ENCODE measurements around the gene FKBP5. TPM values are rescaled to one million over a fixed set of nuclear protein-coding genes. Genes with fewer than 3 reads are reported as not detected.
"Not testable (repeated sequence)": the region's sequence is repeated elsewhere in the genome, so short reads cannot be mapped to it uniquely, and the experiment has no call there.

FKBP5 gene
- total RNA-seq, 1 donor from 2014 or later, result 40.1 TPM

DNA sequence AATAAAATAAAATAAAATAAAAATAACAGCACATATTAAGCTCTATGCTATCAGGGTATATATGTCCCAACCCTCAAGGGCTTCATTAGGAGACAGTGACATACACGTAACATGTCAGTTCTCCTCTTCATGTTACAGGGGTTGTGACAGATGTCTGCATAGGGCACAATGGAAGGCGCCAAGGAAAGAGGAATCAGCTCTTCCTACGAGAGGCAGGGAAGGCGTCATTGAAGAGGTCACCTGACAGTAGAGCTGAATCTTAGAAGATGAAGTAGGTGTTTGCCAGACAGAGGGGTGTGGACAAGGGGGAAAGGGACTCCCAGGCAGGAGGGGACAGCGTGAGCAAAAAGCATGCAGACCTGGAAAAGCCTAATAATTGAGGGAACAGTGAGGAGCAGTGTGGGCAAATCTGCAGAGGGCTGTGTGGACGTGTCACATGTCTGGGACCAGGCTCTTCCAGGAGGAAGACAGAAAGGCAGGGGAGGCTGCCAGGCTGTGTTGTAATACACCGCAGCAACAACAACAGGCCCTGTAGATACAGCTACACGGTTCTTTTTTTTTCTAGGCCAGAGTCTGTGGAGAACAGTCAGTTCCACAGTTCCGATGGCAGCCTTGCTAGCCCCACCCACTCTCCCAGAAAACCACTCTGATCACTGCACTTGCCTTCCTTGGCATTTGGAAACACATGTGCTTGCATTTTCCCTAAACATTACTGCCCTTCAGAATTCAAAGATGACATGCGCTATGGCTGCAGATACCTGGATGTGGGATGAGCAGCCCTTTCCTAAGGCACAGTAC lies 2.5 kb upstream of the FKBP5 start:
- no peak for DNase-seq (ENCODE audit: low read depth in 2 of 2)

- no peak for DNase-seq (ENCODE audit: low read depth in 2 of 2)
Observed at GRCh38 chr6:35690484-35690883, 1.8 kb upstream of the FKBP5 start.

DNA sequence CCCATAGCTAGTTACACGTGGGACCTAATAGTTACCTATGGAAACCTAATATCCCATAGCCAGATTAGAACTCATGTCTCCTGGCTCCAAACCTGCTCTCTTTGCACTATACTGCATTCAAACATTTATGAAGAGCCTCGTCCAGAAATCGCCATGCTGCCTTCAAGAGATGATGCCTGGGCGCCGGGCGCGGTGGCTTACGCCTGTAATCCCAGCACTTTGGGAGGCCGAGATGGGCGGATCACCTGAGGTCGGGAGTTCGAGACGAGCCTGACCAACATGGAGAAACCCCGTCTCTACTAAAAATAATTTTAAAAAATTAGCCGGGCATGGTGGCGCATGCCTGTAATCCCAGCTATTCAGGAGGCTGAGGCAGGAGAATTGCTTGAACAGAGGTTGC lies 1.3 kb upstream of the FKBP5 start:
- DNase-seq (ENCODE audit: low read depth in 2 of 2), result not testable (repeated sequence)

GRCh38 chr6:35687658-35688604 lies 784 bp downstream of the FKBP5 start:
- DNase-seq (ENCODE audit: low read depth in 2 of 2), result peak; percentile 55 to 64

- peak in 1 of 2 donors; percentile 30 for DNase-seq (ENCODE audit: low read depth in 2 of 2)
Observed at GRCh38 chr6:35686873-35687555, 1.7 kb downstream of the FKBP5 start.

DNA sequence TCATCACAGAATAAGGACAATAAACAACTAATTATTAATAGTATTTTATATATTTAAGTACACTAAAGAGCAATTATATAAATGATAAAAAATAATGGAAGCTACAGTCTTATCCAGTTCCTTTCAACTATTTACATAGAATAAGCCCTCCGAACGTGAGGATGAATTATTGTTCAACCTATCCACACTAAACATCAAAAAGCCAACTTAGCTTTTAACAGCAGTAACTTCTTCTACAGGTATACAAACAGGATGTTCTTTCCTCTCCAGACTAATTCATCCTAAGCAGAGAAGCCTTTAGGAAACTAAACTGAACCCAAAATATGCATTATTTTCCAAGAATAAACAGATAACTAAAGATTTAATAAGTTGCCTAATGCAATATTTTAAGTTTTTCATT lies 2.3 kb downstream of the FKBP5 start:
- no peak for DNase-seq (ENCODE audit: low read depth in 2 of 2)

DNA sequence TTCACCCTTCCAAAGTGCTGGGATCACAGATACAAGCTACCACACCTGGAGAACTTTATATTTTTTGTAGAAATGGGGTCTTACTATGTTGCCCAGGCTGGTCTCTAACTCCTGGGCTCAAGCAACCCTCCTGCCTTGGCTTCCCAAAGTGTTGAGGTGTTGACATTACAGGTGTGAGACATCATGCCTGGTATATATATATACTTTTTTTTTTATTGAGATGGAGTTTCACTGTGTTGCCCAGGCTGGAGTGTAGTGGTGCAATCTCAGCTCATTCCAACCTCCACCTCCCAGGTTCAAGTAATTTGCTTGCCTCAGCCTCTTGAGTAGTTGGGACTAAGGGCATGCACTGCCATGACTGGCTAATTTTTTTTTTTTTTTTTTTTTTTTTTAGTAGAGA lies 5.4 kb downstream of the FKBP5 start:
- no peak for DNase-seq (ENCODE audit: low read depth in 2 of 2)

GRCh38 chr6:35681298-35681697 lies 7.4 kb downstream of the FKBP5 start:
- no peak for DNase-seq (ENCODE audit: low read depth in 2 of 2)

DNA sequence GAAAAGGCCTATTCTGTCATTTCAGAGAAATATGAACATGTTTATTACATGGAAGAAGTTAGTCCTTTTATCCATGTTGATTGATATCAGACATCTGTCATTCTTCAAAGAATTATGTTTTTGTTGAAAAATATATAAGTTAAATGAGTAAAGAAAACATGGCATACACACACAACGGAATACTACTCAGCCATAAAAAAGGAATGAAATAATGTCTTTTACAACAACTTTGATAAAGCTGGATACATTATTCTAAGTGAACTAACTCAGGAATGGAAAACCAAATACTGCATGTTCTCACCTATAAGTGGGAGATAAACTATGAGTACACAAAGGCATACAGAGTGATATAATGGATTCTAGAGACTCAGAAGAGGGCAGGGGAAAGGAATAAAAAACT lies 9.3 kb downstream of the FKBP5 start:
- DNase-seq (ENCODE audit: low read depth in 2 of 2), result no peak

- no peak for DNase-seq (ENCODE audit: low read depth in 2 of 2)
Observed at GRCh38 chr6:35678814-35679213, 9.9 kb downstream of the FKBP5 start.

DNA sequence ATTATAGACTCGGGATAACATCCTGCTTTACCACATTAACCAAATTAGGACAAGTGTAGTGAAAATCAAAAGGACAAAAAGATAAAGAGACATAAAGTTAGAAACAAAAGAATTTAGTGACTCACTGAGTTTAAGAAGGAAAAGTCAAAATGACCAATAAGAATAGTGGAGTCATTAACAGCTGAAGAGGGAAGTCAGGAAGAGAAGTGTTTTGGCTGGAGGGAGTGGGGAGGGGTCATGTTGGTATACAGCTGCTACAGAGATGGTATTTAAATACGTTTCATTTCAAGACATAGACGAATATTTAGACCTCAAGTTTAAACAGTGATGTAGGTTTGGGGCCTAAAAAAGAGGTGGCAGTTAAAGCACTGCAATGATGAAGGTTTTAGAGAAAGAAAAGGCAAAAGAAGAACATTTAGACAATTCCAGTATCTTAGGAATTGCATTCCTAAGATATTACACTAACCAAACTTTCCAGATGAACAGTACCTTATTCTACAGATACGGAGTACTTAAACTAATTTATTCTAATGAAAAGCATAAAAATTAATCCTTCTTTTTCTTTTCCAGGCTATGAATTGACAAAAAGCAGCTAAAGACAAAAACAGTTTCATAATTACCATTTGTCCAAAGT lies 10.6 kb downstream of the FKBP5 start:
- DNase-seq (ENCODE audit: low read depth in 2 of 2), result peak in 1 of 2 donors; percentile 60

DNA sequence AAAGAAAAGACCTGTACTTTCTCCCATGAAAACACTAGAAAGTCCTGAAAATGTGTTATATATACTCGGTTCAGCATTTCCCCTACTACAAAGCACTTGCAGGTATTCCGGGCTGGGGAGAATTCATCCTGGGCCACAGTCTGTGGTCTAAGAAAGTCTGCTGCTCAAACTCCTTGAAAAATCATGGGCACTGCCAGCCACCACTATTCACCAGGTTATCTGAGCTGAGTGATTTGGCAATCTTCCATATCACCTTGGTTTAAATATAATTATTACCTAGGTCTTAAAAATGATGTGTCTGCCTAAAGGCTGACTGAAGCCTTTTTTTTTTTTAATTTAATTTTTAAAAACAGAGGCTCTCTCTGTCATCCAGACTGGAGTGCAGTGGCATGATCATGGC lies 11.3 kb downstream of the FKBP5 start:
- DNase-seq (ENCODE audit: low read depth in 2 of 2), result no peak

GRCh38 chr6:35675871-35676459 lies 12.8 kb downstream of the FKBP5 start:
- no peak for DNase-seq (ENCODE audit: low read depth in 2 of 2)

GRCh38 chr6:35674594-35674993 lies 14.1 kb downstream of the FKBP5 start:
- no peak for DNase-seq (ENCODE audit: low read depth in 2 of 2)

DNA sequence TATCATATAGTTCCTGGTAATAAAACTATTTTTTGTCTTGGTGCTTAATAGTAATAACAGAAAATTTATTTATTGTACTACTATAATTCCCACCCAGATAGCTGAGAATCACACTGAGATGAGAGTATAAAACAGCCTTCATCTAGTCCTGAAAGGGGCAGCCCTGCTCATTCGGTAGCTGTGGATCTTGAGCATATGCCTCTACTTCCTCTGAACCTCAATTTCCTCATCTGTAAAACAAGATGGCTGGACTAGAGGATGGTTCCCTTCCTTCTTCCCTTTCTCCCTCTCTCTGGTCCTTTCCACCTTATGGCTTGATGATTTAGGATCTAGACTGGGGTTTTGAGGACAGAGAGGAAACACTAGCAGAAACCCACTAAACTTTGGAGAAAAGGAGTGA lies 15.0 kb downstream of the FKBP5 start:
- DNase-seq (ENCODE audit: low read depth in 2 of 2), result no peak

DNA sequence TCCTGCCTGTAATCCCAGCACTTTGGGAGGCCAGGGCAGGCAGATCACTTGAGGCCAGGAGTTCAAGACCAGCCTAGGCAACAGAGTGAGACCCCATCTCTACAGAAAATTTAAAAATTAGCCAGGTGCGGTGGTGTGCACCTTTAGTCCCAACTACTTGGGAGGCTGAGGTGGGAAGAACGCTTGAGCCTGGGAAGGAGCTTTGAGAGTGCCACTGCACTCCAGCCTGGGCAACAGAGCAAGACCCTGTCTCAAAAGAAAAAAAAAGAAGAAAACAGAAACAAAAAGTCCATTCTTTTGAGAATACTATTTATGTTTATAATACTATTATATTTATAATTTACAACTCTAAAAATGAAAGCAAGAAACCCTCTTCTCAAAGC lies 15.4 kb downstream of the FKBP5 start:
- DNase-seq (ENCODE audit: low read depth in 2 of 2), result not testable (repeated sequence)

- not testable (repeated sequence) for DNase-seq (ENCODE audit: low read depth in 2 of 2)
Observed at GRCh38 chr6:35670453-35670852, 18.3 kb downstream of the FKBP5 start.

GRCh38 chr6:35669451-35670045 lies 19.2 kb downstream of the FKBP5 start:
- peak; percentile 90 to 91 for DNase-seq (ENCODE audit: low read depth in 2 of 2)

- peak; percentile 28 to 60 for DNase-seq (ENCODE audit: low read depth in 2 of 2)
Observed at GRCh38 chr6:35668744-35669450, 19.8 kb downstream of the FKBP5 start.

DNA sequence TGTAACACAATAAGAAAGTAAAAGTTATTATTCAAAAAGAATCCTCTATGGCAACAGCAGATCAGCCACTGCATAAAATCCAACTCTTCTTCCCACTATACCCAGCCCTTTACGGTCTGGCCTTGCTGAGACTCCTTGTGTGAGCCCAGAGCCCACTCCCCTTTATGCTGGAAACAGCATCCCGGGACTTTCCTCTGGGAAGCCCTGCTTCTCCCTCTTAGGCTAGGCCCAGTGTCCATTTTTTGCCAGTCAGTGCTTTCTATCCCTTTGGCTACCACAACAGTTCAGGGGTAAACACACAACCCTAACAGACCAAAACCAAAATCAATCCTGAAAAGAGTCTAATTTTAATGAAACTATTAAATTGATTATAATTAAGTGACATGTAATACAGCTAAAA lies 20.6 kb downstream of the FKBP5 start:
- peak; percentile 41 to 46 for DNase-seq (ENCODE audit: low read depth in 2 of 2)
